ENCODE results near the gene HERC2.
"Not testable (repeated sequence)": the region's sequence is repeated elsewhere in the genome, so short reads cannot be mapped to it uniquely, and the experiment has no call there.

The HERC2 gene

DNA sequence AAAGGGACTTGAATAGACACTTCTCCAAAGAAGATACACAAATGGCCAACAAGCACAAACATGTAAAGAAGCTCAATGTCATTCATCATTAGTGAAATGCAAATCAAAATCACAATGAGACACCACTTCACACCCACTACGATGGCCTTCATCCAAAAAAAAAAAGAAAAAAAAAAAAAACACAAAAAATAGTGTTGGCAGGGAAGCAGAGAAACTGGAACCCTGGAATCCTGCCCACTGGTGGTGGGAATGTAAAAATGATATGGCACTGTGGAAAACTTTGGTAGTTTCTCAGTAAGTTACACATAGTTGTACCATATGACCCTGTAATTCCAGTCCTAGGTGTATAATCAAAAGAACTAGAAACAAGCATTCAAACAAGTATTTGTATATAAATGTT lies 94.7 kb downstream of the HERC2 start:
- DNase-seq (ENCODE audit: low read depth); H3K4me3 ChIP-seq (ENCODE audit: low read depth, low read length): not testable (repeated sequence)
- TF ChIP-seq, protein P1, sequence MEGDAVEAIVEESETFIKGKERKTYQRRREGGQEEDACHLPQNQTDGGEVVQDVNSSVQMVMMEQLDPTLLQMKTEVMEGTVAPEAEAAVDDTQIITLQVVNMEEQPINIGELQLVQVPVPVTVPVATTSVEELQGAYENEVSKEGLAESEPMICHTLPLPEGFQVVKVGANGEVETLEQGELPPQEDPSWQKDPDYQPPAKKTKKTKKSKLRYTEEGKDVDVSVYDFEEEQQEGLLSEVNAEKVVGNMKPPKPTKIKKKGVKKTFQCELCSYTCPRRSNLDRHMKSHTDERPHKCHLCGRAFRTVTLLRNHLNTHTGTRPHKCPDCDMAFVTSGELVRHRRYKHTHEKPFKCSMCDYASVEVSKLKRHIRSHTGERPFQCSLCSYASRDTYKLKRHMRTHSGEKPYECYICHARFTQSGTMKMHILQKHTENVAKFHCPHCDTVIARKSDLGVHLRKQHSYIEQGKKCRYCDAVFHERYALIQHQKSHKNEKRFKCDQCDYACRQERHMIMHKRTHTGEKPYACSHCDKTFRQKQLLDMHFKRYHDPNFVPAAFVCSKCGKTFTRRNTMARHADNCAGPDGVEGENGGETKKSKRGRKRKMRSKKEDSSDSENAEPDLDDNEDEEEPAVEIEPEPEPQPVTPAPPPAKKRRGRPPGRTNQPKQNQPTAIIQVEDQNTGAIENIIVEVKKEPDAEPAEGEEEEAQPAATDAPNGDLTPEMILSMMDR (IDR thresholded peaks at IDR 0.05; ENCODE audit: low read depth, low read length), result peak; percentile 13

DNA sequence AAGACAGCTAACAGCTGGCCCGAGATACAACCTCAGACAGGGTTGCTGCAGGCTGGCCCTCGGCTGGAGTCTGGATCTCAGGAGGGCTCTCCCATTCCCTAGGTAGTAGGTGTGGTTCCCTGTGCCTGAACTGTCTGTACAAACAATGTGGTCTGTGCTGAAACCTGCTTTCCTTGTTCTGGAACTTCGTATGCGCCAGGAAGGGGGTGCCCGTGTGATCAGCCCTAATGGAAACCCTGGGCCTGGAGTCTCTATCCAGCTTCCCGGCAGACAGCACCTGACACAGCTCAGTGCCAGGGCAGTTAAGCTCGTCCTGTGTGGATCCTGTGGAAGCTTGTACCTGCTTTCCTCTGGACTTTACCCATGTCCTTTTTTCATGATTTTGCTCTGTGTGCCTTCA lies 99.4 kb downstream of the HERC2 start:
- not testable (repeated sequence) for DNase-seq (ENCODE audit: low read depth); H3K4me3 ChIP-seq (ENCODE audit: low read depth, low read length)

DNA sequence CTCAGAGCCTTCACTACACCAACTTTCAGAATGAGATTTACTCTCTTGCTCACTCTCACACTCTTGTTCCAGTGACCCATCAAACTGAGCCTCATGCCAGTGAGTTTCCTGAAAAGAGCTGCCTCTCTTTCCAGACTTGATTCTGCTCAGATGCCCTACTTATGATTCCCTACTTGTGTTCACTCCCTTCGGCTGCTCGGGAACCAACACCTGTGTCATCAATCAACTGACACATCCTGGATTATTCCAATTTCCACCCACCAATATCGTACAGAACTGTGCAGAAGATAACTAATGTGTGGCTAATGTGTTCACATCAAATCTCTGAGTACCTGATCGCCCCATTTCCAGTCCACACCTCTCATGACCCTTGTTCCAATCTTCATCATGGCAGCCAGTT lies 100.3 kb downstream of the HERC2 start:
- not testable (repeated sequence) for DNase-seq (ENCODE audit: low read depth)

DNA sequence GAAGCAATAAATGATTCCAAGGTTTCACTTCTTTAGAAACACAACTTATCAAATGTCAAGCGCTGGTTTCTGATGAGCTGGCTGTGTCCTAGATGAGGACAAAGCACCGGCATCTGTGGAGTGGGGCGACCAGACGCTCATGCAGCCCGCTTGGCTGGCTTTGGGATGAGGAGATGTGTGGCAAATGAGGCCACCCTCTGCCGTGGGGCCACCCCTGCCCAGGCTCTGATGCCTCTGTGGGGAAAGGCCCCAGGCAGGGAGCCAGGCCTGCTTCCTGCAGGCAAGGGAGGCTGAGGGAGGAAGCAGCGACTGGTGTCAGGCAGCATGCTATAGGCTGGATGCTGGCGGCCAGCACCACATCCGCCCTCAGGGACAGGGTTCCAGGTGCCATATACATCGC lies 102.9 kb downstream of the HERC2 start:
- no peak for DNase-seq (ENCODE audit: low read depth)
- TF ChIP-seq, protein P1 (IDR thresholded peaks at IDR 0.05; ENCODE audit: low read depth, low read length), result no peak
- TF ChIP-seq, protein P2, sequence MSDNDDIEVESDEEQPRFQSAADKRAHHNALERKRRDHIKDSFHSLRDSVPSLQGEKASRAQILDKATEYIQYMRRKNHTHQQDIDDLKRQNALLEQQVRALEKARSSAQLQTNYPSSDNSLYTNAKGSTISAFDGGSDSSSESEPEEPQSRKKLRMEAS (IDR thresholded peaks at IDR 0.05; ENCODE audit: low read depth, low read length), result no peak
- TF ChIP-seq POLR2A (IDR thresholded peaks at IDR 0.05; ENCODE audit: extremely low read depth, insufficient read length), result no peak
- TF ChIP-seq MYC (IDR thresholded peaks at IDR 0.05; ENCODE audit: low read depth, low read length), result no peak
- H3K4me3 ChIP-seq (ENCODE audit: low read depth, low read length), result no peak overlapping the region

More for the DNA sequence above, 100.3 kb downstream of the HERC2 start:
- H3K4me3 ChIP-seq (ENCODE audit: low read depth, low read length), result not testable (repeated sequence)

GRCh38 chr15:28216946-28217546 lies 104.9 kb downstream of the HERC2 start:
- not testable (repeated sequence) for H3K4me3 ChIP-seq (ENCODE audit: low read depth, low read length); DNase-seq (ENCODE audit: low read depth)

- not testable (repeated sequence) for H3K4me3 ChIP-seq (ENCODE audit: low read depth, low read length); DNase-seq (ENCODE audit: low read depth)
Observed at GRCh38 chr15:28215521-28215920, 106.5 kb downstream of the HERC2 start.

DNA sequence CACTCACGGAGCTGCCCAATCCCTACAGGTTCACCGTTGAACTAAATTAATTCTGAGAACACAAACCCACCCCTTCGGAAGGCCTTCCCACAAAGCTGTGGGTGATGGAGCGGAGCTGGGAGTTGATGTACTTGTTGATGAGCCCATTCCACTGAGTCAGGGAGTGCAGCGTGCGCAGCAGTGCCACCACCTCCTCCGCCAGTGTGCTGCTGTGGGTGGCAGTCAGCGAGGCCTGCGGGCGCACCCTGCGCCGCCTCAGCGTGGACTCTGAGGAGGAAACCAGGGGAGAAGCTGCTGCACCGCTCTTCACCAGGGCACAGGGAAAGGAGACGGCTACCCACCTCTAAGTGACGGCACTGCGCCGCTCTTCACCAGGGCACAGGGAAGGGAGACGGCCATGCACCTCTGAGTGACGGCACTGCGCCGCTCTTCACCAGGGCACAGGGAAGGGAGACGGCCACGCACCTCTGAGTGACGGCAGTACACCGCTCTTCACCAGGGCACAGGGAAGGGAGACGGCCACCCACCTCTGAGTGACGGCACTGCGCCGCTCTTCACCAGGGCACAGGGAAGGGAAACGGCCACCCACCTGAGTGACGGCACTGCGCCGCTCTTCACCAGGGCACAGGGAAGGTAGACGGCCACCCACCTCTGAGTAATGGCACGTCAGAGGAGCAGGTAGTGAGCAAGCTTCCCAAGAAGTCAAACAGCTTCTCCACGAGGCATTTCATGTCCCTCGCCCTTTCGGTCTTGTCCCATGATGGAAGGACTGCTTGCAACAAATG lies 107.8 kb downstream of the HERC2 start:
- H3K4me3 ChIP-seq (ENCODE audit: low read depth, low read length); DNase-seq (ENCODE audit: low read depth): not testable (repeated sequence)

GRCh38 chr15:28213393-28213792 lies 108.6 kb downstream of the HERC2 start:
- H3K4me3 ChIP-seq (ENCODE audit: low read depth, low read length); DNase-seq (ENCODE audit: low read depth): not testable (repeated sequence)

- TF ChIP-seq POLR2A (IDR thresholded peaks at IDR 0.05; ENCODE audit: extremely low read depth, insufficient read length) (no peak), MYC (IDR thresholded peaks at IDR 0.05; ENCODE audit: low read depth, low read length) (no peak)
- TF ChIP-seq, protein P1 (IDR thresholded peaks at IDR 0.05; ENCODE audit: low read depth, low read length), result no peak
- TF ChIP-seq, protein P2 (IDR thresholded peaks at IDR 0.05; ENCODE audit: low read depth, low read length), result no peak
- H3K4me3 ChIP-seq (ENCODE audit: low read depth, low read length), result no peak overlapping the region
- no peak for DNase-seq (ENCODE audit: low read depth)
Observed at GRCh38 chr15:28208583-28208982, 113.4 kb downstream of the HERC2 start.

GRCh38 chr15:28205640-28206039 lies 116.3 kb downstream of the HERC2 start:
- H3K4me3 ChIP-seq (ENCODE audit: low read depth, low read length); DNase-seq (ENCODE audit: low read depth): not testable (repeated sequence)
